ENCODE measurements around the gene NACA.
"Not testable (repeated sequence)": the region's sequence is repeated elsewhere in the genome, so short reads cannot be mapped to it uniquely, and the experiment has no call there.

Gene NACA

DNA sequence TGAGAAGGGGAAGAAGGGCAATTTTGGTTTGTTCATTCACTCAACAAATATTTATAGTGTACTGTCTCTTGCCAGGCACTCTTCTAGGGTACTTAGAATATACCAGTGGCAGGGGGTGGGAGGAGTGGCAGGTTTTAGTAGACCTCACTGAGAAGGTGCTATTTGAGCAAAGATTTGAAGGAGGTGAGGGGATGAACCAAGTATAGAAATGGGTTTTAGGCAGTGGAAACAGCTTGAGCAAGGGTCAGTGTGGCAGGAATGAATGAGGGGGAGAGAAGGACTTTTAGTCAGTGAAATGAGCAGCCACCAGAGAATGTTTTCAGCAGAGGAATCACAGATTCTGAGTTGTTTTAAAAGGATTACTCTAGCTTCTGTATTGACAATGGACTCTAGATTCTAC, 24.8 kb upstream of the NACA start:
- Histone ChIP-seq H3K27me3 (ENCODE audit: low read length) (no peaks in the 10 kb centered on the region), H3K27ac (ENCODE audit: low read depth, low read length) (peak overlapping the region; percentile 93), H2AFZ (ENCODE audit: low read depth, low read length, severe bottlenecking) (no peak overlapping the region), H4K20me1 (ENCODE audit: low read depth, low read length) (no peaks in the 10 kb centered on the region), H3K9ac (ENCODE audit: low read length) (peak overlapping the region; percentile 14; the same call in 1 of the 2 replicates), H3K9me3 (ENCODE audit: insufficient read depth, low read length) (no peaks in the 10 kb centered on the region), H3F3A (ENCODE audit: insufficient read depth) (peaks cover 30% of the 10 kb centered on the region), H3K9me2 (replicated peaks; ENCODE audit: insufficient read depth, low read length) (no peaks in the 10 kb centered on the region), H3K4me2 (ENCODE audit: low read depth, low read length, poor library complexity, severe bottlenecking) (peak overlapping the region; percentile 96), H3K36me3 (ENCODE audit: low read length) (peaks cover 11% of the 10 kb centered on the region), H3K4me3 (ENCODE audit: insufficient read depth, low read length, poor library complexity, severe bottlenecking) (no peak overlapping the region), H3K79me2 (ENCODE audit: insufficient read depth, low read length) (peaks cover 22% of the 10 kb centered on the region)
- TF ChIP-seq, protein P1, sequence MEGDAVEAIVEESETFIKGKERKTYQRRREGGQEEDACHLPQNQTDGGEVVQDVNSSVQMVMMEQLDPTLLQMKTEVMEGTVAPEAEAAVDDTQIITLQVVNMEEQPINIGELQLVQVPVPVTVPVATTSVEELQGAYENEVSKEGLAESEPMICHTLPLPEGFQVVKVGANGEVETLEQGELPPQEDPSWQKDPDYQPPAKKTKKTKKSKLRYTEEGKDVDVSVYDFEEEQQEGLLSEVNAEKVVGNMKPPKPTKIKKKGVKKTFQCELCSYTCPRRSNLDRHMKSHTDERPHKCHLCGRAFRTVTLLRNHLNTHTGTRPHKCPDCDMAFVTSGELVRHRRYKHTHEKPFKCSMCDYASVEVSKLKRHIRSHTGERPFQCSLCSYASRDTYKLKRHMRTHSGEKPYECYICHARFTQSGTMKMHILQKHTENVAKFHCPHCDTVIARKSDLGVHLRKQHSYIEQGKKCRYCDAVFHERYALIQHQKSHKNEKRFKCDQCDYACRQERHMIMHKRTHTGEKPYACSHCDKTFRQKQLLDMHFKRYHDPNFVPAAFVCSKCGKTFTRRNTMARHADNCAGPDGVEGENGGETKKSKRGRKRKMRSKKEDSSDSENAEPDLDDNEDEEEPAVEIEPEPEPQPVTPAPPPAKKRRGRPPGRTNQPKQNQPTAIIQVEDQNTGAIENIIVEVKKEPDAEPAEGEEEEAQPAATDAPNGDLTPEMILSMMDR (IDR thresholded peaks at IDR 0.05; ENCODE audit: insufficient read depth, low read length, poor library complexity, severe bottlenecking) = no peak

DNA sequence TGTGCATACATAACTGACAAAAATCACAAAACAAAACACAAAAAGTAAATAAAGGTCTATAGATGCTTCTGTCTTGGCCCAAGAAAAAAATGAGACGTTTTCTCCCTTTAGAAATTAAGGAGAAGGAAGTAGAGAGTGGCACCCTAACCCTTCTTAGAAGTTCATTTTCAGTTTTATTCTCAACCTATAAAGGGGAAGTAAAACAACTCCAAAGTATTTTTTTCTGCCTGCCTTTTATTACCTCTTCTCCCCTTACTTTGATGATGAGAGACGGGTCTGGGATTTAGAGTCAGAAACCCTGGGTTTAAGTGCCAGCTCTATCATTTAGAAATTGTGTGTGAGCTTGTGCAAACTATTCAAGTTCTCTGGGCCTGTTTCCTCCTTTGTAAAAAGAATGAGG, 24.3 kb upstream of the NACA start:
- H3F3A ChIP-seq (ENCODE audit: insufficient read depth) = peaks cover 30% of the 10 kb centered on the region
- no peak overlapping the region for H3K4me3 ChIP-seq (ENCODE audit: insufficient read depth, low read length, poor library complexity, severe bottlenecking)
- H4K20me1 ChIP-seq (ENCODE audit: low read depth, low read length) = no peaks in the 10 kb centered on the region
- peaks cover 13% of the 10 kb centered on the region for H3K36me3 ChIP-seq (ENCODE audit: low read length)
- peak overlapping the region; percentile 14; the same call in 1 of the 2 replicates for H3K9ac ChIP-seq (ENCODE audit: low read length)
- H3K9me3 ChIP-seq (ENCODE audit: insufficient read depth, low read length) = no peaks in the 10 kb centered on the region
- peak overlapping the region; percentile 96 for H3K4me2 ChIP-seq (ENCODE audit: low read depth, low read length, poor library complexity, severe bottlenecking)
- TF ChIP-seq EZH2phosphoT487 (conservative IDR thresholded peaks at IDR 0.05; ENCODE audit: low read length) = no peak
- TF ChIP-seq, protein P1 (IDR thresholded peaks at IDR 0.05; ENCODE audit: insufficient read depth, low read length, poor library complexity, severe bottlenecking) = no peak
- H2AFZ ChIP-seq (ENCODE audit: low read depth, low read length, severe bottlenecking) = no peak overlapping the region
- no peaks in the 10 kb centered on the region for H3K27me3 ChIP-seq (ENCODE audit: low read length)
- peak overlapping the region; percentile 93 for H3K27ac ChIP-seq (ENCODE audit: low read depth, low read length)
- H3K79me2 ChIP-seq (ENCODE audit: insufficient read depth, low read length) = peaks cover 22% of the 10 kb centered on the region
- H3K9me2 ChIP-seq (replicated peaks; ENCODE audit: insufficient read depth, low read length) = no peaks in the 10 kb centered on the region

DNA sequence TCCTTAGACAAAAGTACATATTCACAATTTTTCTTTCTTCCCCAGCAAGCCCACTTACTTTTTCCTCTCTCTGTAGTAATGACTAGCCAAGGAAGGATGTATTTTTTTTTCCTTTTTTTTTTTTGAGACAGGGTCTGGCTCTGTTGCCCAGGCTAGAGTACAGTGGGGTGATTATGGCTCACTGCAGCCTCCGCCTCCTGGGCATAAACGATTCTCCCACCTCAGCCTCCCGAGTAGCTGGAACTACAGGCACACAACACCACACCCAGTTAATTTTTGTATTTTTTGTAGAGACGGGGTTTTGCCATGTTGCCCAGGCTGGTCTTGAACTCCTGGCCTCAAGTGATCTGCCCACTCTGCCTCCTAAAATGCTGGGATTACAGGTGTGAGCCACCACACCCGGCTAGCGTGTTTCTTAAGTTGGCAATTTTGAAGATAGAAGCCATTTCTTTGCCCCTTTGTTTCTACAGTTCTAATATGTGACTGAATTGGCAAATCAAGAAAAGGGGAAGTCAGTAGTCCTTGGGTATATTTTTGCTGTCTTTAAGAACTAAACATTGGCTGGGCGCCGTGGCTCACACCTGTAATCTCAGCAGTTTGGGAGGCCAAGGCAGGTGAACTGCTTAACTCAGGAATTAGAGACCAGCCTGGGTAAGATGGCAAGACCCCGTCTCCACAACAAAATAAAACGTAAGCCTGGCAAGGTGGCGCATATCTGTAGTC, 3.2 kb upstream of the NACA start:
- peaks cover 25% of the 10 kb centered on the region for H3F3A ChIP-seq (ENCODE audit: insufficient read depth)
- H3K9ac ChIP-seq (ENCODE audit: low read length) = no peak overlapping the region
- no peak overlapping the region for H3K27ac ChIP-seq (ENCODE audit: low read depth, low read length)
- no peak for TF ChIP-seq EZH2phosphoT487 (conservative IDR thresholded peaks at IDR 0.05; ENCODE audit: low read length)
- TF ChIP-seq, protein P1 (IDR thresholded peaks at IDR 0.05; ENCODE audit: insufficient read depth, low read length, poor library complexity, severe bottlenecking) = no peak
- no peak overlapping the region for H2AFZ ChIP-seq (ENCODE audit: low read depth, low read length, severe bottlenecking)
- H3K9me2 ChIP-seq (replicated peaks; ENCODE audit: insufficient read depth, low read length) = no peaks in the 10 kb centered on the region
- H3K36me3 ChIP-seq (ENCODE audit: low read length) = peaks cover 22% of the 10 kb centered on the region
- no peaks in the 10 kb centered on the region for H3K9me3 ChIP-seq (ENCODE audit: insufficient read depth, low read length)
- H3K4me3 ChIP-seq (ENCODE audit: insufficient read depth, low read length, poor library complexity, severe bottlenecking) = no peak overlapping the region
- peaks cover 18% of the 10 kb centered on the region for H3K79me2 ChIP-seq (ENCODE audit: insufficient read depth, low read length)
- no peaks in the 10 kb centered on the region for H3K27me3 ChIP-seq (ENCODE audit: low read length)
- H4K20me1 ChIP-seq (ENCODE audit: low read depth, low read length) = peaks cover 4% of the 10 kb centered on the region
- no peak overlapping the region for H3K4me2 ChIP-seq (ENCODE audit: low read depth, low read length, poor library complexity, severe bottlenecking)

DNA sequence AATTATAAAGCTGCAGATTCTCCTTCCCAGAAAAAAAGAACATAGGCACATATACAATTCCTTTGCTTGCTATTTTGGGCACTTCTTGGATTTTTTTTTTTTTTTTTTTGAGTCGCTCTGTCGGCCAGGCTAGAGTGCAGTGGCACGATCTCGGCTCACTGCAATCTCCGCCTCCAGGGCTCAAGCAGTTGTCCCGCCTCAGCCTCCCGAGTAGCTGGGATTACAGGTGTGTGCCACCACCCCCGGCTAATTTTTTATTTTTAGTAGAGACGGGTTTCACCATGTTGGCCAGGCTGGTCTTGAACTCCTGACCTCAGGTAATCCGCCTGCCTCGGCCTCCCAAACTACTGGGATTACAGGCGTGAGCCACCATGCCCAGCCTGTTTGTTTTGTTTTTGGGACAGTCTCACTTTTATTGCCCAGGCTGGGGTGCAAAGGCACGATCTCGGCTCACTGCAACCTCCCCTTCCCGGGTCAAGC, 1.1 kb upstream of the NACA start:
- Histone ChIP-seq H3F3A (ENCODE audit: insufficient read depth) (peaks cover 34% of the 10 kb centered on the region), H3K36me3 (ENCODE audit: low read length) (peaks cover 29% of the 10 kb centered on the region), H3K9ac (ENCODE audit: low read length) (0 out of 2 replicates have a peak overlapping the region, but pooled peaks have one; percentile 87), H4K20me1 (ENCODE audit: low read depth, low read length) (peaks cover 24% of the 10 kb centered on the region), H3K4me3 (ENCODE audit: insufficient read depth, low read length, poor library complexity, severe bottlenecking) (peak overlapping the region; percentile 72), H3K27ac (ENCODE audit: low read depth, low read length) (peak overlapping the region; percentile 91), H3K79me2 (ENCODE audit: insufficient read depth, low read length) (peaks cover 39% of the 10 kb centered on the region), H3K4me2 (ENCODE audit: low read depth, low read length, poor library complexity, severe bottlenecking) (peak overlapping the region; percentile 82)
- not testable (repeated sequence) for H3K9me2 ChIP-seq (replicated peaks; ENCODE audit: insufficient read depth, low read length); H3K27me3 ChIP-seq (ENCODE audit: low read length); H3K9me3 ChIP-seq (ENCODE audit: insufficient read depth, low read length); H2AFZ ChIP-seq (ENCODE audit: low read depth, low read length, severe bottlenecking)

Data from SU-DHL-6 (cell line).